ENCODE data around the gene ARHGAP27. TPM values are rescaled to one million over a fixed set of nuclear protein-coding genes. Genes with fewer than 3 reads are reported as not detected.

ARHGAP27 gene
- total RNA-seq, 1 donor from 2014 or later: 27.1 TPM

- H3K36me3 ChIP-seq (ENCODE audit: control insufficient read depth, insufficient read depth, low read length): peaks cover 27% of the 10 kb centered on the region
- DNase-seq (ENCODE audit: low read depth): no peak
- TF ChIP-seq, protein P1, sequence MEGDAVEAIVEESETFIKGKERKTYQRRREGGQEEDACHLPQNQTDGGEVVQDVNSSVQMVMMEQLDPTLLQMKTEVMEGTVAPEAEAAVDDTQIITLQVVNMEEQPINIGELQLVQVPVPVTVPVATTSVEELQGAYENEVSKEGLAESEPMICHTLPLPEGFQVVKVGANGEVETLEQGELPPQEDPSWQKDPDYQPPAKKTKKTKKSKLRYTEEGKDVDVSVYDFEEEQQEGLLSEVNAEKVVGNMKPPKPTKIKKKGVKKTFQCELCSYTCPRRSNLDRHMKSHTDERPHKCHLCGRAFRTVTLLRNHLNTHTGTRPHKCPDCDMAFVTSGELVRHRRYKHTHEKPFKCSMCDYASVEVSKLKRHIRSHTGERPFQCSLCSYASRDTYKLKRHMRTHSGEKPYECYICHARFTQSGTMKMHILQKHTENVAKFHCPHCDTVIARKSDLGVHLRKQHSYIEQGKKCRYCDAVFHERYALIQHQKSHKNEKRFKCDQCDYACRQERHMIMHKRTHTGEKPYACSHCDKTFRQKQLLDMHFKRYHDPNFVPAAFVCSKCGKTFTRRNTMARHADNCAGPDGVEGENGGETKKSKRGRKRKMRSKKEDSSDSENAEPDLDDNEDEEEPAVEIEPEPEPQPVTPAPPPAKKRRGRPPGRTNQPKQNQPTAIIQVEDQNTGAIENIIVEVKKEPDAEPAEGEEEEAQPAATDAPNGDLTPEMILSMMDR (IDR thresholded peaks at IDR 0.05; ENCODE audit: insufficient read depth, low read length, severe bottlenecking): no peak
- no peak for FAIRE-seq
- H3K27me3 ChIP-seq (ENCODE audit: control insufficient read depth, insufficient read depth, low read length): no peaks in the 10 kb centered on the region
- H3K4me3 ChIP-seq (ENCODE audit: low read depth, low read length): no peak overlapping the region
Observed at GRCh38 chr17:45405250-45406086, 27.2 kb downstream of the ARHGAP27 start.

GRCh38 chr17:45404870-45405249 lies 27.8 kb downstream of the ARHGAP27 start:
- TF ChIP-seq, protein P1 (IDR thresholded peaks at IDR 0.05; ENCODE audit: insufficient read depth, low read length, severe bottlenecking): no peak
- FAIRE-seq: no peak
- H3K27me3 ChIP-seq (ENCODE audit: control insufficient read depth, insufficient read depth, low read length): no peaks in the 10 kb centered on the region
- no peak overlapping the region for H3K4me3 ChIP-seq (ENCODE audit: low read depth, low read length)
- H3K36me3 ChIP-seq (ENCODE audit: control insufficient read depth, insufficient read depth, low read length): peaks cover 26% of the 10 kb centered on the region
- DNase-seq (ENCODE audit: low read depth): no peak

- no peak for FAIRE-seq
Observed at GRCh38 chr17:45403906-45404490, 28.7 kb downstream of the ARHGAP27 start.

GRCh38 chr17:45402916-45403315 lies 29.8 kb downstream of the ARHGAP27 start:
- TF ChIP-seq, protein P1 (IDR thresholded peaks at IDR 0.05; ENCODE audit: insufficient read depth, low read length, severe bottlenecking): no peak
- Histone ChIP-seq H3K27me3 (ENCODE audit: control insufficient read depth, insufficient read depth, low read length) (no peaks in the 10 kb centered on the region), H3K4me3 (ENCODE audit: low read depth, low read length) (no peak overlapping the region), H3K36me3 (ENCODE audit: control insufficient read depth, insufficient read depth, low read length) (peaks cover 33% of the 10 kb centered on the region)
- no peak for DNase-seq (ENCODE audit: low read depth)
- FAIRE-seq: no peak

More at GRCh38 chr17:45403906-45404490, 28.7 kb downstream of the ARHGAP27 start:
- H3K4me3 ChIP-seq (ENCODE audit: low read depth, low read length): no peak overlapping the region
- TF ChIP-seq, protein P1 (IDR thresholded peaks at IDR 0.05; ENCODE audit: insufficient read depth, low read length, severe bottlenecking): no peak
- H3K36me3 ChIP-seq (ENCODE audit: control insufficient read depth, insufficient read depth, low read length): peaks cover 24% of the 10 kb centered on the region
- no peaks in the 10 kb centered on the region for H3K27me3 ChIP-seq (ENCODE audit: control insufficient read depth, insufficient read depth, low read length)
- DNase-seq (ENCODE audit: low read depth): no peak

DNA sequence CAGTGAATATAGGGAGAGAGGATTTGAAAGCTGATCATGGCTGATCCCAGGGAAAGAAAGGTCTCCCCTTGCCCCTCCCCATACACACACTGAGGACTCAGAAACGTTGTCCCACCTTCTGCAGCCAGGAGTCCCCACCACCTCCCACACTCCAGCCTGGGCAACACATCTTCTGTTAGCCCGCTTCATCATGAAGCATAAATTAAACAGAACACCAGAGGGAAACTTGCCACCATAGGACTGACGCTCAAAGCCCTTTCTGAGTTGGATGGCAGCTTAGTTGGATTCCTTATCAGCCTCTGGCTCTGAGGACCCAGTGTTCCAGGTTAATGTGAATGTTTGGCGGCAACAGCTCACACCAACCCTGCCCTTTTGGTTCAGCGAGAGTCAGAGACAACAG lies 33.9 kb downstream of the ARHGAP27 start:
- no peak for FAIRE-seq
- H3K4me3 ChIP-seq (ENCODE audit: low read depth, low read length): no peak overlapping the region
- TF ChIP-seq, protein P1 (IDR thresholded peaks at IDR 0.05; ENCODE audit: insufficient read depth, low read length, severe bottlenecking): no peak
- no peaks in the 10 kb centered on the region for H3K27me3 ChIP-seq (ENCODE audit: control insufficient read depth, insufficient read depth, low read length)
- DNase-seq (ENCODE audit: low read depth): no peak
- H3K36me3 ChIP-seq (ENCODE audit: control insufficient read depth, insufficient read depth, low read length): peaks cover 27% of the 10 kb centered on the region

Measured in bronchial epithelial cell (primary cell).